Neural progenitor cell (in vitro differentiated cells): Measurements from ENCODE around the gene CAVIN2.

ENCODE experiments used
- EZH2phosphoT487 ChIP-seq: fragments of 200-600 bp; sonication (generic); IDR thresholded peaks from 2 replicates; pipeline ENCODE4 v1.6.1; 2017; ENCODE audit warnings: antibody characterized with exemption
- TF ChIP-seq, protein P1 (sequence below): fragments of 200-600 bp; sonication (generic); IDR thresholded peaks from 2 replicates; pipeline ENCODE4 v1.5.1; 2017; ENCODE audit warnings: antibody characterized with exemption, mild to moderate bottlenecking

DNA sequence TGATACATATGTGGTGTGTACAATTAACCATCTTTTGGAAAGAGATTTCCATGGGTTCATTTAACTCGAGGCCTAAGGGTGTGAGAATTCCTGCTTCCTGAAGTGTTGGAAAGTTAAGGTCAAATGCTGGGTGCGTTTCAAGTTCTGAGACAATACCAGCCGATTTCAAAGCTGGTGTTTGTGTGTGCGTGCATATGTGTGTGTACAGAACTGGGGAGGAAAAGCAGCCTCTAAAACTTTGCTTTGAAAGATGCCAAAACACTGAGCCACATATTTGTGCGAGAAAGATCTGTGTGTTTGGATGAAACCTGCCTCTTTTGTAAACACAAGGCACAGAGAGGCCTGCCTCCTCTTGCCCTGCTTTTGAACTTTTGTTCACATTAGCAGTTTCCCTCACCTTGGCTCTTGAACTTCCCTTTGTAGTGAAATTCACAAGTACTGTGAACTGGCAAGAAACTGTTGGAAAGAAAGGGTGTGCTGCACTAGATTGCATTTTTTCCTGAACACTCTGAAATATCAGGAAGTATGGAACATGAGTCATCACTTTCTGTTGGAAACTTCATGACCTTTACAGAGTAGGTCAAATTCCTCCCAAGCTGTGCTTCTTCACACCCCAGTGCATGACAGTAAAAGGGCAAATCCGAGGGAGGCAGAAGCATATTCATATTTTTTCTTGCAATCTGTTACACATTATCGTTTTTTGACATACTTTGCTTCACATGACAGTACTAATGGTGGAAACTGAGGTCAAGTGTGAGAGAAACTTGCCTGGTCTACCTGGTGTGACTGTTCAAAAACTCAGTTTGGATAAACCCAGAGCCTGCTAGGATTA lies 20.0 kb upstream of the CAVIN2 start:
- TF ChIP-seq, protein P1, sequence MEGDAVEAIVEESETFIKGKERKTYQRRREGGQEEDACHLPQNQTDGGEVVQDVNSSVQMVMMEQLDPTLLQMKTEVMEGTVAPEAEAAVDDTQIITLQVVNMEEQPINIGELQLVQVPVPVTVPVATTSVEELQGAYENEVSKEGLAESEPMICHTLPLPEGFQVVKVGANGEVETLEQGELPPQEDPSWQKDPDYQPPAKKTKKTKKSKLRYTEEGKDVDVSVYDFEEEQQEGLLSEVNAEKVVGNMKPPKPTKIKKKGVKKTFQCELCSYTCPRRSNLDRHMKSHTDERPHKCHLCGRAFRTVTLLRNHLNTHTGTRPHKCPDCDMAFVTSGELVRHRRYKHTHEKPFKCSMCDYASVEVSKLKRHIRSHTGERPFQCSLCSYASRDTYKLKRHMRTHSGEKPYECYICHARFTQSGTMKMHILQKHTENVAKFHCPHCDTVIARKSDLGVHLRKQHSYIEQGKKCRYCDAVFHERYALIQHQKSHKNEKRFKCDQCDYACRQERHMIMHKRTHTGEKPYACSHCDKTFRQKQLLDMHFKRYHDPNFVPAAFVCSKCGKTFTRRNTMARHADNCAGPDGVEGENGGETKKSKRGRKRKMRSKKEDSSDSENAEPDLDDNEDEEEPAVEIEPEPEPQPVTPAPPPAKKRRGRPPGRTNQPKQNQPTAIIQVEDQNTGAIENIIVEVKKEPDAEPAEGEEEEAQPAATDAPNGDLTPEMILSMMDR, result no peak
- no peak for TF ChIP-seq EZH2phosphoT487
